Measurements from ENCODE around the gene TENT5C. TPM values are rescaled to one million over a fixed set of nuclear protein-coding genes. Genes with fewer than 3 reads are reported as not detected.

The TENT5C gene
- total RNA-seq, 4 donors from 2014 or later = 3.8 to 7.6 (median 6.6) TPM

GRCh38 chr1:117561551-117561950 lies 44.3 kb upstream of the TENT5C start:
- TF ChIP-seq CTCF (IDR thresholded peaks at IDR 0.05) = no peak
- ATAC-seq (ENCODE audit: low FRiP score) (no peak), DNase-seq (ENCODE audit: low spot score) (no peak)

GRCh38 chr1:117562581-117563491 lies 43.0 kb upstream of the TENT5C start:
- DNase-seq (ENCODE audit: low spot score) = no peak
- ATAC-seq (ENCODE audit: low FRiP score) = no peak

GRCh38 chr1:117563492-117563875 lies 42.4 kb upstream of the TENT5C start:
- ATAC-seq (ENCODE audit: low FRiP score) = no peak
- DNase-seq (ENCODE audit: low spot score) = no peak
- TF ChIP-seq CTCF (IDR thresholded peaks at IDR 0.05) = no peak

More at GRCh38 chr1:117562581-117563491, 43.0 kb upstream of the TENT5C start:
- TF ChIP-seq CTCF (IDR thresholded peaks at IDR 0.05) = no peak

- ATAC-seq (ENCODE audit: low FRiP score) = no peak
- DNase-seq (ENCODE audit: low spot score) = no peak
- no peak for TF ChIP-seq CTCF (IDR thresholded peaks at IDR 0.05)
Observed at GRCh38 chr1:117564227-117565075, 41.4 kb upstream of the TENT5C start.

GRCh38 chr1:117565076-117565556 lies 40.7 kb upstream of the TENT5C start:
- no peak for TF ChIP-seq CTCF (IDR thresholded peaks at IDR 0.05)
- ATAC-seq (ENCODE audit: low FRiP score) (no peak), DNase-seq (ENCODE audit: low spot score) (no peak)

GRCh38 chr1:117565745-117566455 lies 39.9 kb upstream of the TENT5C start:
- ATAC-seq (ENCODE audit: low FRiP score) (no peak), DNase-seq (ENCODE audit: low spot score) (no peak)

More at GRCh38 chr1:117565745-117566455, 39.9 kb upstream of the TENT5C start:
- no peak for TF ChIP-seq CTCF (IDR thresholded peaks at IDR 0.05)
